Effector memory CD4-positive, alpha-beta T cell (primary cell): Measurements from ENCODE around the gene ZDHHC6.
"Not testable (repeated sequence)": the region's sequence is repeated elsewhere in the genome, so short reads cannot be mapped to it uniquely, and the experiment has no call there.

Experiments
- DNase-seq, 3 donors: peaks; one replicate each; pipeline ENCODE4 v3.0.0-alpha.2; 2020
- H3K27ac ChIP-seq: 2 replicates; pipeline ENCODE4 v1.7.0; 2013; ENCODE audit warnings: mild to moderate bottlenecking, low read length, moderate library complexity; ENCODE audit not compliant: insufficient read depth, poor library complexity, severe bottlenecking
- H3K27me3 ChIP-seq: replicated peaks from 2 replicates; pipeline ENCODE4 v1.7.0; 2013; ENCODE audit warnings: mild to moderate bottlenecking, low read length; ENCODE audit not compliant: insufficient read depth, control insufficient read depth, poor library complexity, severe bottlenecking
- H3K36me3 ChIP-seq: 2 replicates; pipeline ENCODE4 v1.7.0; 2013; ENCODE audit warnings: mild to moderate bottlenecking, low read length, moderate library complexity; ENCODE audit not compliant: control insufficient read depth, insufficient read depth
- H3K4me1 ChIP-seq: 2 replicates; pipeline ENCODE4 v1.7.0; 2013; ENCODE audit warnings: low read length, mild to moderate bottlenecking; ENCODE audit not compliant: control insufficient read depth, insufficient read depth, poor library complexity, severe bottlenecking
- H3K4me3 ChIP-seq: 2 replicates; pipeline ENCODE4 v1.7.0; 2013; ENCODE audit warnings: low read length, low read depth, mild to moderate bottlenecking; ENCODE audit not compliant: insufficient read depth, poor library complexity, severe bottlenecking
- H3K9me3 ChIP-seq: 2 replicates; pipeline ENCODE4 v1.7.0; 2013; ENCODE audit warnings: mild to moderate bottlenecking, low read length, moderate library complexity; ENCODE audit not compliant: control insufficient read depth

The ZDHHC6 gene

DNA sequence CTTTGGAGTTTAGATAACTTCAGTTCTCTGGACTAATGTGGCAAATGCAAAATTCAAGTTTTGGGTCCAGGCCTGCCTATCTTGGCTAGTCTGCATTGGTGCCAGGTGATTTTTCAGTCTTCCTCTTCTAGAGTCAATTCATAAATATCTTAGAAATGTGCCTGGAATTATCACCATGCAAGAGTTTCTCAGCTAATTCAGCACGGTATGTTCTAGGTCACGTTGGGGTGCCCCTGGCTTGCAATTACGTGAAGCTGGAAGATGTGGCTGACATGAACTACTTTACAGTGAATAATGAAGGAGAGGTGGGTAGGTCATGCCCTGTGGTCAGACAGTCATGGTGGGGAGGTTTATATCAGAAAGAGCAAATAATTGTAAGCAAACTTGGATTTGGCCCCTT lies 25.0 kb downstream of the ZDHHC6 start:
- Histone ChIP-seq H3K36me3 (peaks cover 75% of the 10 kb centered on the region), H3K4me1 (no peaks in the 10 kb centered on the region), H3K9me3 (no peaks in the 10 kb centered on the region), H3K27ac (no peak overlapping the region), H3K27me3 (no peaks in the 10 kb centered on the region), H3K4me3 (no peak overlapping the region)
- DNase-seq, result no peak

DNA sequence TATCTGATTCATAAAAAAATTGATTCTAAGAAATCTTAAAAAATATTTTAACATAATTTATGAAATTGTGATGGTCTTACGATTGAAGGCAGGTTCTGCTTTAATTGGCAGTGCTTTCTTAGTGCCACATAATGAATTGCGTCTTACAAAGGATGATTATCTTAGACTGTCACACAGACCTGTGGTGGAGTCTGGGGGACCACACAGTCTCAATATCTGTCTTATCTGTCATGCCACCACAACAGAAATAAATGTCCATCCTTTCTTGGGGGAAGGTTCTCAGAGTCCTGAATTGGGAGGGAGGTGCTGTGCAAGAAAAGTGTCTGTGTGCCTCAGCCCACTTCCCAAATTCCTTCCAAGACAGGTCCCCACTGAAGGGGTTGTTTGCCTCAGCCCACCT lies 34.0 kb downstream of the ZDHHC6 start:
- H3K27ac ChIP-seq, result no peak overlapping the region
- H3K27me3 ChIP-seq, result no peaks in the 10 kb centered on the region
- no peak for DNase-seq
- H3K9me3 ChIP-seq, result no peaks in the 10 kb centered on the region
- no peak overlapping the region for H3K4me3 ChIP-seq
- peaks cover 62% of the 10 kb centered on the region for H3K36me3 ChIP-seq
- no peaks in the 10 kb centered on the region for H3K4me1 ChIP-seq

- no peak overlapping the region for H3K4me3 ChIP-seq
- H3K27me3 ChIP-seq, result no peaks in the 10 kb centered on the region
- H3K27ac ChIP-seq, result no peak overlapping the region
- peaks cover 66% of the 10 kb centered on the region for H3K36me3 ChIP-seq
- DNase-seq, result no peak
- H3K4me1 ChIP-seq, result no peaks in the 10 kb centered on the region
- H3K9me3 ChIP-seq, result no peaks in the 10 kb centered on the region
Observed at GRCh38 chr10:112409755-112410154, 37.0 kb downstream of the ZDHHC6 start.

- Histone ChIP-seq H3K27me3 (no peaks in the 10 kb centered on the region), H3K4me1 (no peaks in the 10 kb centered on the region), H3K27ac (no peak overlapping the region), H3K36me3 (peaks cover 66% of the 10 kb centered on the region), H3K4me3 (no peak overlapping the region), H3K9me3 (no peaks in the 10 kb centered on the region)
- DNase-seq, result no peak
Observed at GRCh38 chr10:112409299-112409698, 37.4 kb downstream of the ZDHHC6 start.

GRCh38 chr10:112407696-112408095 lies 39.0 kb downstream of the ZDHHC6 start:
- peaks cover 75% of the 10 kb centered on the region for H3K36me3 ChIP-seq
- H3K4me3 ChIP-seq, result no peak overlapping the region
- H3K4me1 ChIP-seq, result no peaks in the 10 kb centered on the region
- no peak for DNase-seq
- no peaks in the 10 kb centered on the region for H3K27me3 ChIP-seq
- no peaks in the 10 kb centered on the region for H3K9me3 ChIP-seq
- no peak overlapping the region for H3K27ac ChIP-seq

DNA sequence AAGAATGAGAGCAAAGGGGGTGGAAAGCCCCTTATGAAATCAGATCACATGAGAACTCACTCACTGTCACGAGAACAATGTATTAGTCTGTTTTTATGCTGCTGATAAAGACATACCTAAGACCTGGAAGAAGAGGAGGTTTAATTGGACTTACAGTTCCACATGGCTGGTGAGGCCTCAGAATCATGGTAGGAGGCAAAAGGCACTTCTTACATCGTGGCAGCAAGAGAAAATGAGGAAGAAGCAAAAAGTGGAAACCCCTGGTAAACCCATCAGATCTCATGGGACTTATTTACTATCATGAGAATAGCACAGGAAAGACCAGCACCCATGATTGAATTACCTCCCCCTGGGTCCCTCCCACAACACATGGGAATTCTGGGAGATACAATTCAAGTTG lies 39.9 kb downstream of the ZDHHC6 start:
- not testable (repeated sequence) for H3K27ac ChIP-seq, H3K4me3 ChIP-seq, H3K4me1 ChIP-seq, H3K9me3 ChIP-seq, H3K27me3 ChIP-seq, DNase-seq
- H3K36me3 ChIP-seq, result peaks cover 76% of the 10 kb centered on the region

- DNase-seq, result no peak
- H3K36me3 ChIP-seq, result peaks cover 69% of the 10 kb centered on the region
- no peak overlapping the region for H3K4me3 ChIP-seq
- no peaks in the 10 kb centered on the region for H3K27me3 ChIP-seq
- H3K9me3 ChIP-seq, result no peaks in the 10 kb centered on the region
- no peak overlapping the region for H3K27ac ChIP-seq
- no peaks in the 10 kb centered on the region for H3K4me1 ChIP-seq
Observed at GRCh38 chr10:112404617-112405016, 42.1 kb downstream of the ZDHHC6 start.

DNA sequence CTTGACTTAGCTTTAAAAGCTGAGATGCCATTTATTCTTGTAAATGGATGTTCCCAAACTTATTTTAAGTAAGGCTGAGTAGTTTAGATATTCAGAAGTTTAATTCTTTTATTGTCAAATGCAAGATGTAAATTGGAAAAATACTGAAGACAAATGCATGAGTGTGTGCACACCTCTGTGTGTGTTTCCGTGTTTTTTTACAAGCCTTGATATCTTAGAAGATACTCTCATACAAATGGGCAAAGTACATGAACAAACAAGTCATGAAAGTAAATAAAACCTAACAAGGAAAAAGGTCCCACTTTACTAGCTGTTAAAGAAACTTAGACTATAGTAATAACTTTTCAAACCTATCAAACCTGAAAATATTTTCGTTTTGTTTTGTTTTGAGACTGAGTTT lies 43.8 kb downstream of the ZDHHC6 start:
- peaks cover 75% of the 10 kb centered on the region for H3K36me3 ChIP-seq

DNA sequence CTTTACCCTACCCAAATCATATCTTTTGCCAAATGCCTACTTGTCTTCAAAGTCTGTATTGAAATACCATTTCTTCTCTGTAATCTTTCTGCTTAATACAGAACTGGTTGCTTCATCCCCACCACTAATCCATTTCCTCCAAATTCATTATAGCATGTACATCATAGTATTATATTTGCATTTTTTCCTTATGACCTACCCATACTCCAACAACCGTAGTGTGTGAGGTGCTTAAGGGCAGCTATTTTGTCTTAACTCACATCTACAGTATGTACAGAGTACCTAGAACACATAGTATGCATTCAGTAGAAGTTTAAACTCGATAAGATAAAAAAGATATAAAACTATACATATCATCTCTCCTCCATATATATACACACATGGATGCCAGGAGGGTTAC lies 49.1 kb downstream of the ZDHHC6 start:
- Histone ChIP-seq H3K9me3 (no peaks in the 10 kb centered on the region), H3K4me3 (no peak overlapping the region), H3K36me3 (peaks cover 55% of the 10 kb centered on the region)

More for the DNA sequence above, 43.8 kb downstream of the ZDHHC6 start:
- no peak overlapping the region for H3K27ac ChIP-seq
- H3K4me3 ChIP-seq, result no peak overlapping the region
- H3K9me3 ChIP-seq, result no peaks in the 10 kb centered on the region
- H3K4me1 ChIP-seq, result no peaks in the 10 kb centered on the region
- no peaks in the 10 kb centered on the region for H3K27me3 ChIP-seq
- no peak for DNase-seq

GRCh38 chr10:112395809-112396530 lies 50.7 kb downstream of the ZDHHC6 start:
- Histone ChIP-seq H3K36me3 (peaks cover 46% of the 10 kb centered on the region), H3K9me3 (no peaks in the 10 kb centered on the region), H3K27me3 (no peaks in the 10 kb centered on the region), H3K4me1 (no peaks in the 10 kb centered on the region), H3K4me3 (no peak overlapping the region), H3K27ac (no peak overlapping the region)
- no peak for DNase-seq

More for the DNA sequence above, 49.1 kb downstream of the ZDHHC6 start:
- DNase-seq, result no peak
- H3K27me3 ChIP-seq, result no peaks in the 10 kb centered on the region
- no peaks in the 10 kb centered on the region for H3K4me1 ChIP-seq
- H3K27ac ChIP-seq, result no peak overlapping the region
